Measurements from ENCODE around the gene SRCAP.

Gene SRCAP

DNA sequence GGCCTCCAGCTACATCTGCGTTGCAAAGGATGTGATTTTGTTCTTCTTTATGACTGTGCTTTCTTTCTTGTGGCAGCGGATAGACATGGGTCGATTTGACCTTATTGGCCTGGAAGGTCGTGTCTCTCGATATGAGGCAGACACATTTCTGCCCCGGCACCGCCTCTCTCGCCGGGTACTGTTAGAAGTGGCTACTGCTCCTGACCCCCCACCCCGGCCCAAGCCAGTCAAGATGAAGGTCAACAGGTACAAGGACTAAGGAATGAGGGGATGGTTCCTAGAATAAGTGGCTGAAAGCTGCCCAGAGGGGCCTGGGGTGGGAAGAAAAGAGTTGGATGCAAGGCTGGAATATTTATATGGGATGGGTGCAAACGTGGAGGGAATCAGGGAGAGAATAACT is 21.1 kb downstream of the SRCAP start:
- H3K36me3 ChIP-seq = peaks cover 100% of the 10 kb centered on the region

DNA sequence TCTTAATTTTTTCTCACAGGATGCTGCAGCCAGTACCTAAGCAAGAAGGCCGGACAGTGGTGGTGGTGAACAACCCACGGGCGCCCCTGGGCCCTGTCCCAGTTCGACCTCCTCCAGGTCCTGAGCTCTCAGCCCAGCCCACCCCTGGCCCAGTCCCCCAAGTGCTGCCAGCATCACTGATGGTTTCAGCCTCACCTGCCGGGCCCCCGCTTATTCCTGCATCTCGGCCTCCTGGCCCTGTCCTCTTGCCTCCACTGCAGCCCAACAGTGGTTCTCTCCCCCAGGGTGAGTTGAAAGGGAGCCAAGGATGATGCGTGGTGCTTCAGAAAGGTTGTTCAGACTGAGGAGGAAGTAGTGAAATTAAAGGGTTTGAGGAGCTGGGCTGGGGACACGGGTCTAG is 21.7 kb downstream of the SRCAP start:
- no peaks in the 10 kb centered on the region for H3K27me3 ChIP-seq
- H3K9ac ChIP-seq = no peak overlapping the region
- peaks cover 7% of the 10 kb centered on the region for H3K4me1 ChIP-seq
- H3K4me3 ChIP-seq = no peak overlapping the region
- TF ChIP-seq Cebpa-rat (IDR thresholded peaks at IDR 0.05) = no peak
- peaks cover 100% of the 10 kb centered on the region for H3K36me3 ChIP-seq
- H4K20me1 ChIP-seq = peaks cover 98% of the 10 kb centered on the region
- no peaks in the 10 kb centered on the region for H3K9me3 ChIP-seq
- H3K4me2 ChIP-seq = no peak overlapping the region
- H3K27ac ChIP-seq = no peak overlapping the region

More for the DNA sequence above, 21.1 kb downstream of the SRCAP start:
- TF ChIP-seq Cebpa-rat (IDR thresholded peaks at IDR 0.05) = no peak
- Histone ChIP-seq H4K20me1 (peaks cover 98% of the 10 kb centered on the region), H3K4me3 (no peak overlapping the region), H3K4me2 (no peak overlapping the region), H3K27me3 (no peaks in the 10 kb centered on the region), H3K4me1 (peaks cover 13% of the 10 kb centered on the region), H3K9ac (no peak overlapping the region), H3K27ac (no peak overlapping the region), H3K9me3 (no peaks in the 10 kb centered on the region)

DNA sequence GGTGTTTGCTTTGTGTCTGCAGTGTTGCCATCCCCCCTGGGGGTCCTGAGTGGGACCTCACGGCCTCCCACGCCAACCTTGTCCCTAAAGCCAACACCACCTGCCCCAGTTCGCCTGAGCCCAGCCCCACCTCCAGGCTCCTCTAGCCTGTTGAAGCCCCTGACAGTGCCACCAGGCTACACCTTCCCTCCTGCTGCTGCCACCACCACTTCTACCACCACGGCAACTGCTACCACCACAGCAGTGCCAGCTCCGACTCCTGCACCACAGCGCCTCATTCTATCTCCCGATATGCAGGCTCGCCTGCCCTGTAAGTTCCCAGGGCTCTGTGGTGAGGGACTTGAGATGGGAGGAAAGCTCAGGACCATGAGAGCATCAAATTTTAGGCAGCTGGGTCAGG is 22.2 kb downstream of the SRCAP start:
- TF ChIP-seq Cebpa-rat (IDR thresholded peaks at IDR 0.05) = no peak
- Histone ChIP-seq H4K20me1 (peaks cover 98% of the 10 kb centered on the region), H3K9me3 (no peaks in the 10 kb centered on the region), H3K4me3 (no peak overlapping the region), H3K4me2 (no peak overlapping the region), H3K36me3 (peaks cover 100% of the 10 kb centered on the region), H3K27ac (no peak overlapping the region), H3K4me1 (peaks cover 2% of the 10 kb centered on the region), H3K27me3 (no peaks in the 10 kb centered on the region), H3K9ac (no peak overlapping the region)

- Histone ChIP-seq H3K9me3 (no peaks in the 10 kb centered on the region), H3K4me1 (no peaks in the 10 kb centered on the region), H3K4me3 (no peak overlapping the region), H3K9ac (no peak overlapping the region), H3K4me2 (no peak overlapping the region), H3K36me3 (peaks cover 100% of the 10 kb centered on the region), H3K27ac (no peak overlapping the region), H3K27me3 (no peaks in the 10 kb centered on the region), H4K20me1 (peaks cover 98% of the 10 kb centered on the region)
- no peak for TF ChIP-seq Cebpa-rat (IDR thresholded peaks at IDR 0.05)
These were observed 22.6 kb downstream of the SRCAP start for GRCh38 chr16:30721606-30722005.

DNA sequence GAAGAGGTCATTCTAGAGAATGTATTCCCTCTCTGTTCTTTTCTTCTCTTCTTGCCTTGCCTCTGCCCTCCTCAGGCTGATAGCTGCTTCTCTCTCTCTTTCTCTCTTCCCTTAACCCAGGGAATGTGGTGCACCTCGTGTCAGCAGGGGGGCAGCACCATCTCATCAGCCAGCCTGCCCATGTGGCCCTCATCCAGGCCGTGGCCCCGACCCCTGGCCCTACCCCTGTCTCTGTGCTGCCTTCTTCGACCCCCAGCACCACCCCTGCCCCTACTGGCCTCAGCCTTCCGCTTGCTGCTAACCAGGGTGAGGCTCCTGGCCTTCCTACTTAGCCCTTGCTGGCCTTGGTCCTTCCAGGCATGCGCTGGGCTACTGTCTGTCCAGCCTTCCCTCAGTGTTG is 23.5 kb downstream of the SRCAP start:
- Histone ChIP-seq H3K4me3 (no peak overlapping the region), H3K9ac (no peak overlapping the region), H3K36me3 (peaks cover 100% of the 10 kb centered on the region), H3K27ac (no peak overlapping the region), H3K27me3 (no peaks in the 10 kb centered on the region), H4K20me1 (peaks cover 98% of the 10 kb centered on the region), H3K4me2 (no peak overlapping the region), H3K9me3 (no peaks in the 10 kb centered on the region), H3K4me1 (no peaks in the 10 kb centered on the region)
- no peak for TF ChIP-seq Cebpa-rat (IDR thresholded peaks at IDR 0.05)

DNA sequence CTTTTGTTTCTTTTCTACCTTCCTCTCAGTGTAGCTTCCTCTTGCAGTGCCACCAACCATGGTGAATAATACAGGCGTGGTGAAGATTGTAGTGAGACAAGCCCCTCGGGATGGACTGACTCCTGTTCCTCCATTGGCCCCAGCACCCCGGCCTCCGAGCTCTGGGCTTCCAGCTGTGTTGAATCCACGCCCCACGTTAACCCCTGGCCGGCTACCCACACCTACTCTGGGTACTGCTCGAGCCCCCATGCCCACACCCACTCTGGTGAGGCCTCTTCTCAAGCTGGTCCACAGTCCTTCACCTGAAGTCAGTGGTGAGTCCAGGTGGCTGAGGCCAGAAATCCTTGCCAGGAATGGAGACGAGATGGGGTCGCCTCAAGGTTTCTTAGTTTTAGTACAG is 23.9 kb downstream of the SRCAP start:
- Histone ChIP-seq H3K27ac (no peak overlapping the region), H3K9me3 (no peaks in the 10 kb centered on the region), H3K36me3 (peaks cover 99% of the 10 kb centered on the region), H3K4me1 (peaks cover 4% of the 10 kb centered on the region), H3K9ac (no peak overlapping the region), H3K4me3 (no peak overlapping the region), H3K4me2 (no peak overlapping the region), H3K27me3 (no peaks in the 10 kb centered on the region), H4K20me1 (peaks cover 98% of the 10 kb centered on the region)
- no peak for TF ChIP-seq Cebpa-rat (IDR thresholded peaks at IDR 0.05)

- H3K36me3 ChIP-seq = peaks cover 97% of the 10 kb centered on the region
- no peaks in the 10 kb centered on the region for H3K9me3 ChIP-seq
- no peak overlapping the region for H3K4me3 ChIP-seq
- peaks cover 98% of the 10 kb centered on the region for H4K20me1 ChIP-seq
- peaks cover 13% of the 10 kb centered on the region for H3K4me1 ChIP-seq
- no peak overlapping the region for H3K27ac ChIP-seq
- H3K9ac ChIP-seq = no peak overlapping the region
- no peak for TF ChIP-seq Cebpa-rat (IDR thresholded peaks at IDR 0.05)
- H3K4me2 ChIP-seq = no peak overlapping the region
- no peaks in the 10 kb centered on the region for H3K27me3 ChIP-seq
These were observed 24.9 kb downstream of the SRCAP start for GRCh38 chr16:30723725-30724355.

GRCh38 chr16:30724641-30725417 is 25.9 kb downstream of the SRCAP start:
- no peaks in the 10 kb centered on the region for H3K9me3 ChIP-seq
- H3K4me3 ChIP-seq = no peak overlapping the region
- peaks cover 100% of the 10 kb centered on the region for H4K20me1 ChIP-seq
- peaks cover 20% of the 10 kb centered on the region for H3K4me1 ChIP-seq
- no peak overlapping the region for H3K27ac ChIP-seq
- no peak for TF ChIP-seq Cebpa-rat (IDR thresholded peaks at IDR 0.05)
- H3K27me3 ChIP-seq = no peaks in the 10 kb centered on the region
- no peak overlapping the region for H3K4me2 ChIP-seq
- H3K9ac ChIP-seq = no peak overlapping the region
- H3K36me3 ChIP-seq = peaks cover 97% of the 10 kb centered on the region

- Histone ChIP-seq H3K36me3 (peaks cover 97% of the 10 kb centered on the region), H4K20me1 (peaks cover 95% of the 10 kb centered on the region), H3K9ac (no peak overlapping the region), H3K27me3 (no peaks in the 10 kb centered on the region), H3K4me3 (no peak overlapping the region), H3K9me3 (no peaks in the 10 kb centered on the region), H3K4me2 (no peak overlapping the region), H3K27ac (no peak overlapping the region), H3K4me1 (peaks cover 20% of the 10 kb centered on the region)
- no peak for TF ChIP-seq Cebpa-rat (IDR thresholded peaks at IDR 0.05)
These were observed 26.4 kb downstream of the SRCAP start for GRCh38 chr16:30725418-30725792.

DNA sequence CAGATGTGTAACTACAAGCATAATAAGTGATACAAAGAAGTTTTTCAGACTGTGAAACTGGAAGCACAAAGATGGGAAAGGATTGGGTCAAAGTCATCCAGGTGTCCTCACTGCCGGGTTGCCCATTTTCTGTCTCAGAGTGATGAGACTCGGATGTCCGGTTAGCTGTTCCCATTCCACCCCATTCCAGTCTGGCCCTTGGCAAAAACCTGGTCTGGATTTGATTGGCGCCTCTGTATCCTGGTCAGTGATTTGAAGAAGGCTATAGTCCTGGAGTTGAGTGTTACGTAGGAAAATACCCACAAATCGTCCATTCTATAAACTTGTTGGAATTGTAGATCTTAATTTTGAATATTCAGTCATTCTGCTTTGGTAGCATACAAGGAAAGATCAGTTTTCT is 29.4 kb downstream of the SRCAP start:
- H3K27me3 ChIP-seq = no peaks in the 10 kb centered on the region
- H3K4me1 ChIP-seq = peaks cover 20% of the 10 kb centered on the region
- H3K36me3 ChIP-seq = peaks cover 97% of the 10 kb centered on the region
- no peak for TF ChIP-seq Cebpa-rat (IDR thresholded peaks at IDR 0.05)
- H3K9me3 ChIP-seq = no peaks in the 10 kb centered on the region
- H3K9ac ChIP-seq = no peak overlapping the region; the same call in 1 of the 2 replicates
- no peak overlapping the region for H3K4me3 ChIP-seq
- no peak overlapping the region for H3K27ac ChIP-seq
- H3K4me2 ChIP-seq = peak overlapping the region; percentile 68
- H4K20me1 ChIP-seq = peaks cover 70% of the 10 kb centered on the region

Measured in BLaER1 (cell line).